Suprapubic skin (tissue), 4 donors: ENCODE measurements around the gene ZDHHC16.

Experiments used
- EP300 ChIP-seq: sonication (generic); formaldehyde crosslinking; IDR thresholded peaks from one replicate; pipeline ENCODE4 v1.6.1; 2017; ENCODE audit warnings: antibody characterized with exemption
- POLR2A ChIP-seq, 2 donors: fragments of 450-650 bp; IDR thresholded peaks; one replicate each; pipeline ENCODE4 v1.6.1; 2017; ENCODE audit warnings: antibody characterized with exemption in 2 of 2, mild to moderate bottlenecking in 2 of 2, moderate library complexity in 2 of 2
- POLR2AphosphoS5 ChIP-seq, 3 donors: sonication (generic); formaldehyde crosslinking; IDR thresholded peaks; one replicate each; pipeline ENCODE4 v1.6.1; 2017; ENCODE audit warnings: antibody characterized with exemption in 3 of 3
- TF ChIP-seq, protein P1 (sequence below), 2 donors: fragments of 200-600 bp in 1 of 2; fragments of 450-650 bp in 1 of 2; sonication (generic) in 1 of 2; IDR thresholded peaks; one replicate each; pipeline ENCODE4 v1.5.1; 2016 to 2019; ENCODE audit warnings: antibody characterized with exemption in 2 of 2, mild to moderate bottlenecking in 1 of 2, moderate library complexity in 1 of 2

DNA sequence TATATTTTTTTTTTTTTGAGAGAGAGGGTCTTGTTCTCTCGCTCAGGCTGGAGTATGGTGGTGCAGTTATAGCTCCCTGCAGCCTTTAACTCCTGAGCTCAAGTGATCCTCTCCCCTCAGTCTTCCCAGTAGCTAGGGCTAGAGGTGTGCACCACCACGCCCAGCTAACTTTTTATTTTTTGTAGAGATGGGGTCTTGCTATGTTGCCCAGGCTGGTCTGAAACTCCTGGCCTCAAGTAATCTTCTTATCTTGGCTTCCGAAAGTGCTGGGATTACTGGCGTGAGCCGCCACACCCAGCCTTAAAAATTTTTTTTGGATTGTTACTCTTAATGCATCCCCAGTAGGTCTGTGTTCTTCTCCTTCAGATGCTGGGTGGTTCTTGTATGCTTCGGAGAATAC, 56.9 kb downstream of the ZDHHC16 start:
- no peak for TF ChIP-seq POLR2AphosphoS5 (IDR thresholded peaks at IDR 0.05)
- TF ChIP-seq, protein P1, sequence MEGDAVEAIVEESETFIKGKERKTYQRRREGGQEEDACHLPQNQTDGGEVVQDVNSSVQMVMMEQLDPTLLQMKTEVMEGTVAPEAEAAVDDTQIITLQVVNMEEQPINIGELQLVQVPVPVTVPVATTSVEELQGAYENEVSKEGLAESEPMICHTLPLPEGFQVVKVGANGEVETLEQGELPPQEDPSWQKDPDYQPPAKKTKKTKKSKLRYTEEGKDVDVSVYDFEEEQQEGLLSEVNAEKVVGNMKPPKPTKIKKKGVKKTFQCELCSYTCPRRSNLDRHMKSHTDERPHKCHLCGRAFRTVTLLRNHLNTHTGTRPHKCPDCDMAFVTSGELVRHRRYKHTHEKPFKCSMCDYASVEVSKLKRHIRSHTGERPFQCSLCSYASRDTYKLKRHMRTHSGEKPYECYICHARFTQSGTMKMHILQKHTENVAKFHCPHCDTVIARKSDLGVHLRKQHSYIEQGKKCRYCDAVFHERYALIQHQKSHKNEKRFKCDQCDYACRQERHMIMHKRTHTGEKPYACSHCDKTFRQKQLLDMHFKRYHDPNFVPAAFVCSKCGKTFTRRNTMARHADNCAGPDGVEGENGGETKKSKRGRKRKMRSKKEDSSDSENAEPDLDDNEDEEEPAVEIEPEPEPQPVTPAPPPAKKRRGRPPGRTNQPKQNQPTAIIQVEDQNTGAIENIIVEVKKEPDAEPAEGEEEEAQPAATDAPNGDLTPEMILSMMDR (IDR thresholded peaks at IDR 0.05) = no peak
- TF ChIP-seq POLR2A (IDR thresholded peaks at IDR 0.05) = no peak
- no peak for TF ChIP-seq EP300
